ENCODE measurements around the gene DZIP1. TPM values are rescaled to one million over a fixed set of nuclear protein-coding genes. Genes with fewer than 3 reads are reported as not detected.

DZIP1 gene
- total and polyA plus RNA-seq, 2 donors (not counting 1 experiment from before 2014, with no cell fraction given): not detected

DNA sequence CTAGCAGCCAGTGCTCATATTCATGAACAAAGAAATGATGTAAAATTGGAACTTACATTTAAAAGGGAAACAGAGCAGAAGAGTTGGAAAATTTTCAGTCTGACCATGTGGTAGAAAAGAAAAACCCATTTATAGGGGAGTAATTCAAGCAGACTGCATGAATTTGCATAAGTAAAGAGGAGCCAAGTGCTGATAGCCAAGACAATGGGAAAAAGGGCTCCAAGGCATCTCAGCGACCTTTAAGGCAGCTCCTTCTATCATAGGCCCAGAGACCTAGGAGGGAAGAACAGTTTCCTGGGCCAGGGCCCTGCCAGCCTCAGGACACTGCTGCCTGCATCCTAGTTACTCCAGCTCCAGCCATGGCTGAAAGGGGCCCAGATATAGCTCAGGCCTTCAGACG is 39.9 kb upstream of the DZIP1 start:
- Mint-ChIP-seq H3K4me1 (peaks cover 54% of the 10 kb centered on the region), H3K4me3 (no peak overlapping the region), H3K27me3 (no peaks in the 10 kb centered on the region), H3K27ac (no peak overlapping the region), H3K9me3 (ENCODE audit: insufficient read depth) (peaks cover 7% of the 10 kb centered on the region)
- H3K4me3 ChIP-seq (ENCODE audit: control extremely low read depth in 1 of 5, extremely low read depth in 1 of 5, insufficient read depth in 1 of 5, low read depth in 2 of 5, low read length in 4 of 5): no peak overlapping the region
- H3K9ac ChIP-seq (ENCODE audit: low read length): no peak overlapping the region
- H3K27ac ChIP-seq (ENCODE audit: low read length in 2 of 2): no peak overlapping the region
- no peaks in the 10 kb centered on the region for H3K36me3 ChIP-seq (replicated peaks in 1 of 2; ENCODE audit: control extremely low read depth in 1 of 2, control insufficient read depth in 1 of 2, extremely low read depth in 1 of 2, insufficient read depth in 2 of 2, low read length in 1 of 2)
- DNase-seq (no peak), ATAC-seq (ENCODE audit: low read depth) (no peak)
- H3K4me1 ChIP-seq (ENCODE audit: control insufficient read depth in 2 of 2, insufficient read depth in 2 of 2, low read length in 2 of 2): peaks cover 0 to 2% of the 10 kb centered on the region in 2 donors
- 97% methylated on average over 2 of the region's 2 CpGs for WGBS (ENCODE audit: insufficient coverage)
- H4K20me1 ChIP-seq (ENCODE audit: control insufficient read depth, insufficient read depth, low read length, poor library complexity, severe bottlenecking): peaks cover 47% of the 10 kb centered on the region
- no peaks in the 10 kb centered on the region for H3K27me3 ChIP-seq (replicated peaks in 1 of 4; ENCODE audit: control extremely low read depth in 1 of 4, control insufficient read depth in 3 of 4, insufficient read depth in 4 of 4, low read length in 3 of 4)
- peaks cover 0 to 15% (median 3%) of the 10 kb centered on the region in 3 donors for H3K9me3 ChIP-seq (ENCODE audit: control extremely low read depth in 1 of 3, control insufficient read depth in 2 of 3, insufficient read depth in 1 of 3, low read length in 2 of 3)
- POLR2A ChIA-PET: no interaction called here
- H2AFZ ChIP-seq (ENCODE audit: insufficient read depth, low read depth, low read length, poor library complexity, severe bottlenecking): no peak overlapping the region
- no peak overlapping the region for H3K4me2 ChIP-seq (replicated peaks; ENCODE audit: low read depth, low read length, poor library complexity, severe bottlenecking)
- intact Hi-C loops (cut with micrococcal nuclease): no loop called here
- TF ChIP-seq, protein P1, sequence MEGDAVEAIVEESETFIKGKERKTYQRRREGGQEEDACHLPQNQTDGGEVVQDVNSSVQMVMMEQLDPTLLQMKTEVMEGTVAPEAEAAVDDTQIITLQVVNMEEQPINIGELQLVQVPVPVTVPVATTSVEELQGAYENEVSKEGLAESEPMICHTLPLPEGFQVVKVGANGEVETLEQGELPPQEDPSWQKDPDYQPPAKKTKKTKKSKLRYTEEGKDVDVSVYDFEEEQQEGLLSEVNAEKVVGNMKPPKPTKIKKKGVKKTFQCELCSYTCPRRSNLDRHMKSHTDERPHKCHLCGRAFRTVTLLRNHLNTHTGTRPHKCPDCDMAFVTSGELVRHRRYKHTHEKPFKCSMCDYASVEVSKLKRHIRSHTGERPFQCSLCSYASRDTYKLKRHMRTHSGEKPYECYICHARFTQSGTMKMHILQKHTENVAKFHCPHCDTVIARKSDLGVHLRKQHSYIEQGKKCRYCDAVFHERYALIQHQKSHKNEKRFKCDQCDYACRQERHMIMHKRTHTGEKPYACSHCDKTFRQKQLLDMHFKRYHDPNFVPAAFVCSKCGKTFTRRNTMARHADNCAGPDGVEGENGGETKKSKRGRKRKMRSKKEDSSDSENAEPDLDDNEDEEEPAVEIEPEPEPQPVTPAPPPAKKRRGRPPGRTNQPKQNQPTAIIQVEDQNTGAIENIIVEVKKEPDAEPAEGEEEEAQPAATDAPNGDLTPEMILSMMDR (IDR thresholded peaks at IDR 0.05): no peak
- no peak for TF ChIP-seq EZH2 (IDR thresholded peaks at IDR 0.05; ENCODE audit: borderline replicate concordance, insufficient read depth, low read depth, low read length, poor library complexity, severe bottlenecking)
- CTCF ChIA-PET: no interaction called here
- peaks cover 95% of the 10 kb centered on the region for H3K79me2 ChIP-seq (ENCODE audit: control insufficient read depth, insufficient read depth, low read length)

DNA sequence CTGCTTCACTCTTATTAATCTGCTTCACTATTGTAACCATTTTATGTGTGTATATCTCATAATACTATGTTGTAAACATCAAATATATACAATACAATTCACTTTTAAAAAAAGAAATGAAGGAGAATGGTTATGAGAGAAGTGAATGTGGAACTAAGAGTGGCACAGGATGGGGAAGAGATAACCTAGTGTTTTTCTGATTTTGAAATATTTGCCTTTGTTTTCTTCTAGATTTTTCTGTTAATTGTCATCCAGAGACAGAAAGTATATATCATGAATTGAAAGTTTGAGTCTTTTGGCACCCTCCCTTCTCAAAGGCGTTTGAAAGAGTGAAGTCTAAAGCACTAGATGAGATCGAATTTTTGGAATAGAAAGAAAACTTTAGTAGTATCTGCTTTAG is 35.2 kb upstream of the DZIP1 start:
- Mint-ChIP-seq H3K27ac (no peak overlapping the region), H3K9me3 (ENCODE audit: insufficient read depth) (no peaks in the 10 kb centered on the region), H3K4me3 (no peak overlapping the region), H3K4me1 (peaks cover 54% of the 10 kb centered on the region), H3K27me3 (no peaks in the 10 kb centered on the region)
- CTCF ChIA-PET: no interaction called here
- Histone ChIP-seq H3K4me1 (ENCODE audit: control insufficient read depth in 2 of 2, insufficient read depth in 2 of 2, low read length in 2 of 2) (peaks cover 22 to 27% of the 10 kb centered on the region in 2 donors), H3K79me2 (ENCODE audit: control insufficient read depth, insufficient read depth, low read length) (peaks cover 82% of the 10 kb centered on the region), H2AFZ (ENCODE audit: insufficient read depth, low read depth, low read length, poor library complexity, severe bottlenecking) (no peak overlapping the region), H3K4me2 (replicated peaks; ENCODE audit: low read depth, low read length, poor library complexity, severe bottlenecking) (no peak overlapping the region), H3K4me3 (ENCODE audit: control extremely low read depth in 1 of 5, extremely low read depth in 1 of 5, insufficient read depth in 1 of 5, low read depth in 2 of 5, low read length in 4 of 5) (no peak overlapping the region), H3K9me3 (ENCODE audit: control extremely low read depth in 1 of 3, control insufficient read depth in 2 of 3, insufficient read depth in 1 of 3, low read length in 2 of 3) (peaks cover 0 to 1% (median 0%) of the 10 kb centered on the region in 3 donors), H3K9ac (ENCODE audit: low read length) (no peak overlapping the region), H4K20me1 (ENCODE audit: control insufficient read depth, insufficient read depth, low read length, poor library complexity, severe bottlenecking) (peaks cover 20% of the 10 kb centered on the region), H3K27me3 (replicated peaks in 1 of 4; ENCODE audit: control extremely low read depth in 1 of 4, control insufficient read depth in 3 of 4, insufficient read depth in 4 of 4, low read length in 3 of 4) (no peaks in the 10 kb centered on the region), H3K27ac (ENCODE audit: low read length in 2 of 2) (peak overlapping the region in 1 of 2 donors; percentile 19), H3K36me3 (replicated peaks in 1 of 2; ENCODE audit: control extremely low read depth in 1 of 2, control insufficient read depth in 1 of 2, extremely low read depth in 1 of 2, insufficient read depth in 2 of 2, low read length in 1 of 2) (no peaks in the 10 kb centered on the region)
- intact Hi-C loops (cut with micrococcal nuclease): loop anchor here (5.0 kb wide), 2 partner anchors 377 to 1543 kb away; partner anchors contain the start of genes ABCC4 and MBNL2
- DNase-seq: no peak
- no peak for TF ChIP-seq EZH2 (IDR thresholded peaks at IDR 0.05; ENCODE audit: borderline replicate concordance, insufficient read depth, low read depth, low read length, poor library complexity, severe bottlenecking)
- TF ChIP-seq, protein P1 (IDR thresholded peaks at IDR 0.05): no peak
- no peak for ATAC-seq (ENCODE audit: low read depth)
- no CpG with 5 or more reads among the region's 2 CpGs for WGBS (ENCODE audit: insufficient coverage)
- POLR2A ChIA-PET: no interaction called here
